B cell (primary cell): ENCODE data around the gene CROCC. TPM values are rescaled to one million over a fixed set of nuclear protein-coding genes. Genes with fewer than 3 reads are reported as not detected.

Source experiments
- ATAC-seq: fragments of 200-7000 bp; cut with Tn5 transposase; one replicate; pipeline ENCODE4 v1.10.0; 2021; ENCODE audit warnings: low read depth, mild to moderate bottlenecking, moderate number of reproducible peaks, moderate library complexity
- CTCF ChIA-PET: fragments of 350-600 bp; sonication (Branson Sonifier 250); formaldehyde crosslinking; loops from one replicate; lab custom pipeline; 2021; ENCODE audit warnings: antibody characterized with exemption, inconsistent platforms; lab: Charles Lee
- POLR2A ChIA-PET: fragments of 350-600 bp; sonication (Branson Sonifier 250); formaldehyde crosslinking; loops from one replicate; lab custom pipeline; 2021; ENCODE audit warnings: antibody characterized with exemption; lab: Charles Lee
- DNase-seq: peaks from one replicate; pipeline ENCODE4 v3.0.0; 2013
- H2AFZ ChIP-seq: 2 replicates; pipeline ENCODE4 v1.6.1; 2012; ENCODE audit warnings: mild to moderate bottlenecking, low read depth, low read length; ENCODE audit not compliant: insufficient read depth, poor library complexity, severe bottlenecking
- H3K27ac ChIP-seq, 2 donors: 1 replicate in 1 of 2; 2 replicates in 1 of 2; pipeline ENCODE4 v1.5.1; 2012 to 2013; ENCODE audit warnings: low read length in 2 of 2, mild to moderate bottlenecking in 2 of 2, moderate library complexity in 1 of 2
- H3K27me3 ChIP-seq, 4 experiments: fragments of 200-600 bp in 1 of 4; sonication (generic) in 1 of 4; replicated peaks in 1 of 4; 1 replicate in 2 of 4; 2 replicates in 2 of 4; pipeline versions ENCODE4 v1.6.1 to v1.7.0; 2013 to 2016; ENCODE audit warnings: low read length in 3 of 4, mild to moderate bottlenecking in 2 of 4, mixed read lengths in 1 of 4, moderate library complexity in 1 of 4; ENCODE audit not compliant: insufficient read depth in 4 of 4, control insufficient read depth in 3 of 4; ENCODE audit errors: control extremely low read depth in 1 of 4
- H3K36me3 ChIP-seq, 2 experiments: replicated peaks in 1 of 2; 1 replicate in 1 of 2; 2 replicates in 1 of 2; pipeline versions ENCODE4 v1.6.1 to v1.7.1; 2013; ENCODE audit warnings: low read length in 1 of 2; ENCODE audit not compliant: insufficient read depth in 2 of 2, control insufficient read depth in 1 of 2; ENCODE audit errors: control extremely low read depth in 1 of 2, extremely low read depth in 1 of 2
- H3K4me1 ChIP-seq, 2 donors: fragments of 200-600 bp in 1 of 2; sonication (generic) in 1 of 2; 1 replicate in 1 of 2; 2 replicates in 1 of 2; pipeline versions ENCODE4 v1.5.1 to v1.6.1; 2013 to 2017; ENCODE audit warnings: low read length in 2 of 2; ENCODE audit not compliant: control insufficient read depth in 2 of 2, insufficient read depth in 2 of 2
- H3K4me2 ChIP-seq: replicated peaks from 2 replicates; pipeline ENCODE3; 2012; ENCODE audit warnings: mild to moderate bottlenecking, low read depth, low read length; ENCODE audit not compliant: poor library complexity, severe bottlenecking
- H3K4me3 ChIP-seq, 5 experiments: fragments of 200-600 bp in 1 of 5; sonication (generic) in 1 of 5; 1 replicate in 3 of 5; 2 replicates in 2 of 5; pipeline versions ENCODE4 v1.5.1 to v1.7.0; 2011 to 2016; ENCODE audit warnings: low read length in 4 of 5, mild to moderate bottlenecking in 4 of 5, low read depth in 2 of 5, control low read depth in 1 of 5, moderate library complexity in 1 of 5; ENCODE audit not compliant: insufficient read depth in 1 of 5; ENCODE audit errors: control extremely low read depth in 1 of 5, extremely low read depth in 1 of 5
- H3K79me2 ChIP-seq: fragments of 200-600 bp; sonication (generic); one replicate; pipeline ENCODE4 v1.6.0; 2016; ENCODE audit warnings: low read length; ENCODE audit not compliant: control insufficient read depth, insufficient read depth
- H3K9ac ChIP-seq: fragments of 200-600 bp; sonication (generic); 2 replicates; pipeline ENCODE4 v1.6.1; 2017; ENCODE audit warnings: mild to moderate bottlenecking, low read length, moderate library complexity
- H3K9me3 ChIP-seq, 3 donors: one replicate each; pipeline versions ENCODE4 v1.6.1 to v1.7.1; 2013; ENCODE audit warnings: low read length in 2 of 3; ENCODE audit not compliant: control insufficient read depth in 2 of 3, insufficient read depth in 1 of 3; ENCODE audit errors: control extremely low read depth in 1 of 3
- H4K20me1 ChIP-seq: 2 replicates; pipeline ENCODE4 v1.6.0; 2012; ENCODE audit warnings: mild to moderate bottlenecking, low read length; ENCODE audit not compliant: insufficient read depth, control insufficient read depth, poor library complexity, severe bottlenecking
- H3K27ac Mint-ChIP-seq: one replicate; pipeline ENCODE4 v1.8.0; 2021; ENCODE audit warnings: mixed read lengths
- H3K27me3 Mint-ChIP-seq: one replicate; pipeline ENCODE4 v1.8.0; 2021; ENCODE audit warnings: mixed read lengths
- H3K4me1 Mint-ChIP-seq: one replicate; pipeline ENCODE4 v1.8.0; 2021; ENCODE audit warnings: mixed read lengths
- H3K4me3 Mint-ChIP-seq: one replicate; pipeline ENCODE4 v1.8.0; 2021; ENCODE audit warnings: mixed read lengths
- H3K9me3 Mint-ChIP-seq: one replicate; pipeline ENCODE4 v1.8.0; 2022; ENCODE audit warnings: mixed read lengths; ENCODE audit not compliant: insufficient read depth
- CTCF ChIP-seq: fragments of 200-600 bp; IDR thresholded peaks from one replicate; pipeline ENCODE4 v1.8.0; 2022; ENCODE audit warnings: antibody characterized with exemption, mild to moderate bottlenecking
- EZH2 ChIP-seq: IDR thresholded peaks from 2 replicates; pipeline ENCODE4 v1.6.1; 2012; ENCODE audit warnings: borderline replicate concordance, low read depth, mild to moderate bottlenecking, moderate library complexity, low read length; ENCODE audit not compliant: insufficient read depth, poor library complexity, severe bottlenecking
- WGBS: methylation state at CpG from one replicate; pipeline ENCODE4 v1.1.5; 2013; ENCODE audit warnings: missing lambda C conversion rate; ENCODE audit not compliant: insufficient coverage; 5-methylcytosine and 5-hydroxymethylcytosine counted together
- intact Hi-C: fragments of 100-400 bp; cut with micrococcal nuclease; formaldehyde crosslinking; loops from one replicate; pipeline ENCODE4 v1.10.0; 2022
- polyA plus RNA-seq: library from polyadenylated mRNA; depleted of rRNA; stranded (reverse); fragments of >200 nt; gene quantifications from 2 replicates; pipeline ENCODE4 v1.2.3, GENCODE V29; 2012
- total RNA-seq, 2 donors: library from RNA; stranded (reverse); fragments of 120-200 nt in 1 of 2; gene quantifications; 1 replicate in 1 of 2; 2 replicates in 1 of 2; pipeline versions ENCODE4 v1.2.3 to v1.2.4, GENCODE V29; 2013 to 2022

CROCC gene
- total and polyA plus RNA-seq, 2 donors (not counting 1 experiment from before 2014, with no cell fraction given) = 66.2 to 120 TPM

DNA sequence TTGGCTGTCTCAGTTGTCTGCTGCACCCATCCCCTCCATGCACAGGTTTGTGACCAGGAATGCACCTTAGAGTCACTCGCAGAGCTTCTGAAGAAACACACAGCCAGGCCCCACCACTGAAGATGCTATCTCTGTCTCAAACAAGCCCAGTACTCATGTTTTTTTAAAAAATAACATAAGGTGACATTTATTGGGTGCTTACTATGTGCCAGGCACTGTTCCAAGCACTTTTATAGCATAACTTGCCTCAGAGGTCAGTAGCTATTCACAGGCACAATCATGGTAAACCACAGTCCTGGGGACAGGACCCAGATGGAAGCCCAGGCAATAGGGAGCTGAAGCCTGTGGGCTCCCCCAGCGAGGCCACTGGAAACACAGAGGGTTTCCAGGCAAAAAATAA is 98.8 kb downstream of the CROCC start:
- Histone ChIP-seq H3K4me3 (no peak overlapping the region), H3K36me3 (peaks cover 6 to 64% of the 10 kb centered on the region in 2 experiments), H4K20me1 (no peaks in the 10 kb centered on the region), H3K79me2 (no peaks in the 10 kb centered on the region), H3K27me3 (no peaks in the 10 kb centered on the region), H3K4me2 (no peak overlapping the region), H3K9ac (no peak overlapping the region), H3K4me1 (peaks cover 10 to 13% of the 10 kb centered on the region in 2 donors), H3K27ac (peak overlapping the region in 1 of 2 donors; percentile 14), H3K9me3 (no peaks in the 10 kb centered on the region), H2AFZ (no peak overlapping the region)
- intact Hi-C loops = no loop called here
- ATAC-seq (no peak), DNase-seq (no peak)
- CTCF ChIA-PET = no interaction called here
- no peak overlapping the region for H3K27ac Mint-ChIP-seq
- POLR2A ChIA-PET = interaction anchor here (0.6 kb wide), 1 partner anchor 8 kb away, joined by 5 read pairs; the partner anchor contains the start of gene ATP13A2
- no peaks in the 10 kb centered on the region for H3K27me3 Mint-ChIP-seq
- H3K9me3 Mint-ChIP-seq = no peaks in the 10 kb centered on the region
- WGBS = 100% methylated on average over 2 of the region's 2 CpGs
- TF ChIP-seq CTCF = no peak
- TF ChIP-seq EZH2 = no peak
- peaks cover 14% of the 10 kb centered on the region for H3K4me1 Mint-ChIP-seq
- no peak overlapping the region for H3K4me3 Mint-ChIP-seq

DNA sequence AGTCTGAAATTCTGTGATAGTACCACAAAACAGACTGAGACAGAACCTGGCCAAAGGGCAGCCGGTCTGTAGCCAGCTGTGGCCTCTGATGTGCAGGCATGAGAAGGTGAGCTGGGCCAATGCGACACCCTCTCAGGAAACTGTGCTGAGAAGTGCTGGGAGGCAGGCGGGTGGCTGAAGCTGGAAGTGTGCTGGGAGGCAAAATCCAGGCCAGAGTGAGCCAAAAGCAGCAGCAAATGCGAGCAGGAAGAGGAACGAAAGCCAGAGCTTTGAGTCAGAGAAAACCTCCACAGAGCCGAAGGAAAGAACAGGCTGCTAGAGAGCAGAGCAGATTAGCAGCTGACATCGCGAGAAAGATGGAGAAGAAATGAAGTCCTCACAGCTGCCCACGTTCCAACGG is 100.2 kb downstream of the CROCC start:
- H3K36me3 ChIP-seq = peaks cover 6 to 74% of the 10 kb centered on the region in 2 experiments
- no peak overlapping the region for H3K27ac Mint-ChIP-seq

More for the DNA sequence above, 100.2 kb downstream of the CROCC start:
- intact Hi-C loops = no loop called here
- TF ChIP-seq EZH2 = no peak
- no peak for TF ChIP-seq CTCF
- Histone ChIP-seq H3K4me2 (no peak overlapping the region), H3K9ac (no peak overlapping the region), H3K27me3 (no peaks in the 10 kb centered on the region), H3K9me3 (no peaks in the 10 kb centered on the region), H3K79me2 (no peaks in the 10 kb centered on the region), H2AFZ (no peak overlapping the region), H4K20me1 (no peaks in the 10 kb centered on the region), H3K27ac (no peak overlapping the region), H3K4me1 (peaks cover 10 to 13% of the 10 kb centered on the region in 2 donors), H3K4me3 (no peak overlapping the region)
- ChIA-PET POLR2A (interaction anchor here (0.8 kb wide), 1 partner anchor 13 kb away, joined by 5 read pairs; no protein-coding TSS in a partner anchor), CTCF (interaction anchor here (1.2 kb wide), 1 partner anchor 70 kb away, joined by 3 read pairs; no protein-coding TSS in a partner anchor)
- H3K4me3 Mint-ChIP-seq = no peak overlapping the region
- ATAC-seq = no peak
- no peak for DNase-seq
- no peaks in the 10 kb centered on the region for H3K27me3 Mint-ChIP-seq
- H3K9me3 Mint-ChIP-seq = no peaks in the 10 kb centered on the region
- H3K4me1 Mint-ChIP-seq = peaks cover 14% of the 10 kb centered on the region
- 91% methylated on average over 10 of the region's 10 CpGs for WGBS
